Activated CD8-positive, alpha-beta T cell treated with anti-CD3 and anti-CD28 coated beads, Interleukin-2, amount 10 ng/mL, durations not matched to agents 7 days and 5 days (primary cell): ENCODE results near the gene TNRC6B. TPM values are rescaled to one million over a fixed set of nuclear protein-coding genes. Genes with fewer than 3 reads are reported as not detected.

ENCODE experiments used
- ATAC-seq: fragments of 150-1000 bp; cut with Tn5 transposase; one replicate; pipeline ENCODE4 v1.10.0; 2021; ENCODE audit warnings: moderate library complexity
- CTCF ChIA-PET: fragments of 350-600 bp; sonication (Branson Sonifier 250); formaldehyde crosslinking; loops from one replicate; lab custom pipeline; 2021; ENCODE audit warnings: antibody characterized with exemption; lab: Charles Lee
- POLR2A ChIA-PET: fragments of 350-600 bp; sonication (Branson Sonifier 250); formaldehyde crosslinking; loops from one replicate; lab custom pipeline; 2021; ENCODE audit warnings: antibody characterized with exemption; lab: Charles Lee
- DNase-seq: peaks from one replicate; pipeline ENCODE4 v3.0.0-alpha.2; 2020
- H3K27ac Mint-ChIP-seq: one replicate; pipeline ENCODE4 v1.8.0; 2021; ENCODE audit warnings: mild to moderate bottlenecking, mixed read lengths
- H3K27me3 Mint-ChIP-seq: one replicate; pipeline ENCODE4 v1.8.0; 2021; ENCODE audit warnings: low read depth, mixed read lengths
- H3K36me3 Mint-ChIP-seq: one replicate; pipeline ENCODE4 v1.8.0; 2021; ENCODE audit warnings: low read depth, mixed read lengths
- H3K4me1 Mint-ChIP-seq: one replicate; pipeline ENCODE4 v1.8.0; 2021; ENCODE audit warnings: low read depth, mixed read lengths
- H3K4me3 Mint-ChIP-seq: one replicate; pipeline ENCODE4 v1.8.0; 2021; ENCODE audit warnings: mild to moderate bottlenecking, mixed read lengths
- H3K9me3 Mint-ChIP-seq: one replicate; pipeline ENCODE4 v1.8.0; 2022; ENCODE audit warnings: mixed read lengths; ENCODE audit not compliant: insufficient read depth
- total RNA-seq, 2 experiments: library from RNA; stranded (reverse); gene quantifications; one replicate each; pipeline ENCODE4 v1.2.3, GENCODE V29; 2021

TNRC6B gene
- total RNA-seq, 2 experiments from 2014 or later: 62.9 to 63.3 TPM

DNA sequence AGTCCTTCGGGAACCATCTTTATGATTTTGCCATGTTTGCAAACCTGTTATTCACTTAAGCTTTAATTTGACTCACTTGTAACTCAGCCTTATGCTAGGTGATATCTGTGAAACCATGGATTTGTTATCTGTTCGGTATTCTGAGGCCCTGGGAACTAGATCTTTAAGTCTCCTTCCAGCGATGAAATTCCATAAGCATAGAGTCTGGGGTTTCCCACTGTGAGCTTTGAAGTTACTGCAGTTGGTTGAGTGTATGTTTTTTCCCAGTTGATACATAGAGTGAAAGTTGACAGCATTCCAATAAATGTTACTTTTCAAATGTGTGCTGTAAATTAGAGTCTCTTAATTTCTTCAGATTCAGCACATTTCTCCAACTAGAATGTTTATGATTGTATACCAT lies 66.9 kb downstream of the TNRC6B start:
- peaks cover 76% of the 10 kb centered on the region for H3K4me1 Mint-ChIP-seq
- H3K36me3 Mint-ChIP-seq: peaks cover 39% of the 10 kb centered on the region
- DNase-seq: no peak
- no peak overlapping the region for H3K4me3 Mint-ChIP-seq
- ATAC-seq: no peak
- no peak overlapping the region for H3K27ac Mint-ChIP-seq
- ChIA-PET POLR2A (interaction anchor here (1.1 kb wide), 1 partner anchor 201 kb away, joined by 4 read pairs; no protein-coding TSS in a partner anchor), CTCF (interaction anchor here (1.9 kb wide), 1 partner anchor 103 kb away, joined by 6 read pairs; no protein-coding TSS in a partner anchor)
- H3K9me3 Mint-ChIP-seq: no peaks in the 10 kb centered on the region
- no peaks in the 10 kb centered on the region for H3K27me3 Mint-ChIP-seq

DNA sequence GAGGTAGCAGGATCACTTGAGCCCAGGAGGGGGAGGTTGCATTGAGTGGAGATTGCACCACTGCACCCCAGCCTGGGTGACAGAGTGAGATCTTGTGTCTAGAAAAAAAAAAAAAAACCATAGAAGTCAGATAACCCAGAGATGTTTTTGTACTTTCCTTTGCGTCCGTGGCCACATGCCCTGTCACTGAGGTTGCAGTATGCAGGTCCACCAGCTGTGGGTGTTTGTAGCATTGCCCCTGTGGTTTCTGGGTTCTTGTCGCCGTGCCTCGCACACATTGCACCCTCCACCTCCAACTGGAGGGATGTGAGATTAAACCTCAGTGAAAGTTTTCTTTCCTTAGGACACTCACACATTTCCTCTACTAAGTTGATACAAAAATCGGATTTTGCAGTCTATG lies 70.3 kb downstream of the TNRC6B start:
- DNase-seq: peak; percentile 83
- H3K36me3 Mint-ChIP-seq: peaks cover 40% of the 10 kb centered on the region
- peaks cover 55% of the 10 kb centered on the region for H3K4me1 Mint-ChIP-seq
- ChIA-PET CTCF (interaction anchor here (0.9 to 2.5 kb wide), 4 partner anchors 10 to 101 kb away, joined by 3 to 12 read pairs (median 6); no protein-coding TSS in a partner anchor), POLR2A (interaction anchor here (0.6 kb wide), 1 partner anchor 929 kb away, joined by 6 read pairs; the partner anchor contains the start of gene RPL3)
- peak overlapping the region; percentile 34 for H3K4me3 Mint-ChIP-seq
- no peaks in the 10 kb centered on the region for H3K27me3 Mint-ChIP-seq
- H3K27ac Mint-ChIP-seq: peak overlapping the region; percentile 76
- ATAC-seq: peak; percentile 94
- H3K9me3 Mint-ChIP-seq: no peaks in the 10 kb centered on the region

DNA sequence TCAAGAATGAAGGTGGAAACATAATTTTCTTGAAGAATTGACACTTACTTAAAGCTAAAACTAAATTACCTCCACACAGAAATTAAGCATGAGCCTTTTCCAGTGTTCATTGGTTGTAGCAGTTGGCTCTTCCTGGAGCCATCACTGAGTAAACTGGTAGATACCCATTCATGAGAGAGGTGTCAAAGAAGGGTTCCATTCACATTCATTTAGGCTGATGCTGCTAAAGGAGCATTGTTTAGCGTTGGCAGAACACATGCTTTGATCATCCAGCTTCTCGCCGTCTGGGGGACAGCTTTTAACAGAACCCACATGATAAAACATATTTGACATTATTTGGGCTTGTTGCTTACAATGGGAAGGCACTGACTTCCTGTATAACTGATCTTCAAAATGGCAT lies 71.6 kb downstream of the TNRC6B start:
- H3K36me3 Mint-ChIP-seq: peaks cover 46% of the 10 kb centered on the region
- H3K27ac Mint-ChIP-seq: no peak overlapping the region
- CTCF ChIA-PET: interaction anchor here (0.9 to 2.5 kb wide), 4 partner anchors 9 to 333 kb away, joined by 4 to 12 read pairs (median 6); no protein-coding TSS in a partner anchor
- no peak for ATAC-seq
- peaks cover 50% of the 10 kb centered on the region for H3K4me1 Mint-ChIP-seq
- POLR2A ChIA-PET: interaction anchor here (1.7 kb wide), 1 partner anchor 141 kb away, joined by 3 read pairs; no protein-coding TSS in a partner anchor
- no peak for DNase-seq
- no peaks in the 10 kb centered on the region for H3K9me3 Mint-ChIP-seq
- H3K27me3 Mint-ChIP-seq: no peaks in the 10 kb centered on the region
- no peak overlapping the region for H3K4me3 Mint-ChIP-seq

DNA sequence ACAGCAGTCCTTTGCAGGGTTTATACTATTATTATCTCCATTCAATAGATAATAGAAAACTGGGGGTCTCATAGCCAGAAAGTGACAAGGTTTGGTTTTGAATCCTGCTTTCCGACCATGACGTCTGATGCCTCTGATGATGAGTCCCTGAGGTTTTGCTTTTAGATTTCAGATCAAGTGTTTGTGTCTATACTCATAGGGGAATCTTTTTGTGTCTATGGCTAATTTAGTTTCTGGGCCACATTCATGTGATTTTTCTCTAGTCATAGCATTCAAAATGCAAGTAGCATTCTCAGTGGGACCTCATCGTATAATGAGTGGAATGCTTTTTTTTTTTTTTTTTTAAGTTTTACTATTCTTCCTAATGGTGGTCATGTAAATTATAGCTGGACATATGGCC lies 72.9 kb downstream of the TNRC6B start:
- no peak overlapping the region for H3K27ac Mint-ChIP-seq
- peaks cover 43% of the 10 kb centered on the region for H3K4me1 Mint-ChIP-seq
- no peaks in the 10 kb centered on the region for H3K9me3 Mint-ChIP-seq
- DNase-seq (no peak), ATAC-seq (no peak)
- POLR2A ChIA-PET: no interaction called here
- H3K27me3 Mint-ChIP-seq: no peaks in the 10 kb centered on the region
- CTCF ChIA-PET: no interaction called here
- peaks cover 42% of the 10 kb centered on the region for H3K36me3 Mint-ChIP-seq
- H3K4me3 Mint-ChIP-seq: no peak overlapping the region

DNA sequence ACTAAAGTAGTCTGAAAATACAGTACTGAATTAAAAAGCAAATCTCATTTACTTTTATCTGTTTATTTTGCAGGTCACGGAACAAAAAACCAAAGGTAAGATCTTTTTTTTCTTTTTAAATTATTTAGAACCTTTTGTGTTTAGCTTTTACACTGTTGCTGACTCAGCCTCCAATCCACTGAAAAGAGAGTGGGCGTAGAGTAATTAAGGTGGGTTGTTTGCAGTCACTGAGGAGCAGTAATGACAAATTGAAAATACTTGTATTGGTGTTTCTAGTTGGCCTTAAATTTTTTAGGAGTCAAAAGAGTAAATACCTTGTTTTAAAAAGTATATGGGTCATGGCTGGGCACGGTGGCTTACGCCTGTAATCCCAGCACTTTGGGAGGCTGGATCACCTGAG lies 73.4 kb downstream of the TNRC6B start:
- Mint-ChIP-seq H3K4me3 (no peak overlapping the region), H3K36me3 (peaks cover 38% of the 10 kb centered on the region), H3K9me3 (no peaks in the 10 kb centered on the region), H3K27ac (no peak overlapping the region), H3K4me1 (peaks cover 43% of the 10 kb centered on the region), H3K27me3 (no peaks in the 10 kb centered on the region)
- CTCF ChIA-PET: interaction anchor here (1.3 kb wide), 1 partner anchor 96 kb away, joined by 3 read pairs; no protein-coding TSS in a partner anchor
- DNase-seq (no peak), ATAC-seq (no peak)
- POLR2A ChIA-PET: no interaction called here

DNA sequence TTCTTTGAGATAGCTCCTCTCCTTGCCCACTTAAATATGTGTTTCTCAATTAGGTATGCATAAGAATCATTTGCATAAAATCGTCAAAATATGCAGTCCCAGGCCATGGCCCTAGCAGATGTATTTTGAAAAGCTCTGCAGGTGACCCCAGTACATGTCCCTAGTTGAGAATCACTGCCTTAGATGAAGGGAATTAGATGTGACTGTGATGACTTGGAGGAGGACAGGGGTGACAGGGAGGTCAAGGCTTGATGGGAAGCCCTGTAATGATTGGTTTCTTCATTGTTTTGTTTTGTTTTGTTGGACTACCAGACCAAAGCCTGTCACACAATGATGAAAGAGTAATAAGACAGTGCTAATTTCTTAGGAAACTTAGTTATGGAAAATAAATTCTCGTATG lies 74.4 kb downstream of the TNRC6B start:
- ChIA-PET POLR2A (no interaction called here), CTCF (interaction anchor here (0.7 to 1.6 kb wide), 3 partner anchors 14 to 95 kb away, joined by 3 read pairs; no protein-coding TSS in a partner anchor)
- no peaks in the 10 kb centered on the region for H3K9me3 Mint-ChIP-seq
- no peak for ATAC-seq
- H3K27ac Mint-ChIP-seq: no peak overlapping the region
- DNase-seq: no peak
- no peaks in the 10 kb centered on the region for H3K27me3 Mint-ChIP-seq
- peaks cover 36% of the 10 kb centered on the region for H3K36me3 Mint-ChIP-seq
- no peak overlapping the region for H3K4me3 Mint-ChIP-seq
- H3K4me1 Mint-ChIP-seq: peaks cover 44% of the 10 kb centered on the region

DNA sequence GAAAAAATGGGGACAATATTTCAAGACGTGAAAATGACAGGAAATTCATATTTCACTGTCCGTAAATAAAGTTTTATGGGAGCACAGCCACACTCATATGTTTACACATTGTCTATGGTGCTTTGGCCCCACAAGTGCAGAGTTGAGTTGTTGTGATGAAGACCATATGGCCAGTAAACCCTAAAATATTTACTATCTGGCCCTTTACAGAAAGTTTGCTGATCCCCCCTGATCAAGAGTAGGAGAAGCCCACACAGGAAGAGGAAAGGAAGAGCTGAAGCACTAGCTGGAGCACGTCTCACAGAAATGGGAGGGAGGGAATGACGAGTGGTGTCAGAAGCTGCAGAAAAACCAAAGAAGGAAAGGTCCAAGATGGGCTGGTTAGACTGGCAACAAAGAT lies 78.8 kb downstream of the TNRC6B start:
- DNase-seq (no peak), ATAC-seq (no peak)
- ChIA-PET CTCF (no interaction called here), POLR2A (interaction anchor here (1.6 kb wide), 1 partner anchor 213 kb away, joined by 3 read pairs; no protein-coding TSS in a partner anchor)
- no peak overlapping the region for H3K4me3 Mint-ChIP-seq
- peaks cover 33% of the 10 kb centered on the region for H3K4me1 Mint-ChIP-seq
- peaks cover 43% of the 10 kb centered on the region for H3K36me3 Mint-ChIP-seq
- H3K27me3 Mint-ChIP-seq: no peaks in the 10 kb centered on the region
- no peaks in the 10 kb centered on the region for H3K9me3 Mint-ChIP-seq
- H3K27ac Mint-ChIP-seq: no peak overlapping the region

DNA sequence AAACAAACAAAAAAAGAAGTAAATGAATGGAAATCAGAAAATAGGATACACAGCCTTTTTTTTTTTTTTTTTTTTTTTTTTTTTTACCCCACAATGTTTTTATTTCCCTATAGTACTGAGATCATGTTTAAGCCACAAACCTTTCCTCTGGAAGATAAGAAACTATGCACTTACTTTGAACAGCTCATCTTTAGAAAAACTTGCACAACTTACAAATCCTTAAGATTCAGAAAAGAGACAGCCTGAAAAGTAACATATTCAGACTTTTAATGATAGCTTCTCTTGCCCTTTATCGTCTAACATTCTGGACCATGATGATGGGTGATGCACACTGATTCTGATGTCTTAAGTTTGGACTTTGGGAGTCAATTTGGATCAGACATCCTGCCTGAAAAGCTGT lies 80.3 kb downstream of the TNRC6B start:
- H3K4me3 Mint-ChIP-seq: no peak overlapping the region
- H3K36me3 Mint-ChIP-seq: peaks cover 44% of the 10 kb centered on the region
- peaks cover 33% of the 10 kb centered on the region for H3K4me1 Mint-ChIP-seq
- H3K27ac Mint-ChIP-seq: peak overlapping the region; percentile 3
- H3K27me3 Mint-ChIP-seq: no peaks in the 10 kb centered on the region
- POLR2A ChIA-PET: interaction anchor here (0.9 to 1.1 kb wide), 3 partner anchors 11 to 50 kb away, joined by 3 read pairs; no protein-coding TSS in a partner anchor
- DNase-seq (no peak), ATAC-seq (no peak)
- CTCF ChIA-PET: interaction anchor here (0.8 to 1.2 kb wide), 3 partner anchors 9 to 90 kb away, joined by 3 to 7 read pairs (median 4); no protein-coding TSS in a partner anchor
- no peaks in the 10 kb centered on the region for H3K9me3 Mint-ChIP-seq

DNA sequence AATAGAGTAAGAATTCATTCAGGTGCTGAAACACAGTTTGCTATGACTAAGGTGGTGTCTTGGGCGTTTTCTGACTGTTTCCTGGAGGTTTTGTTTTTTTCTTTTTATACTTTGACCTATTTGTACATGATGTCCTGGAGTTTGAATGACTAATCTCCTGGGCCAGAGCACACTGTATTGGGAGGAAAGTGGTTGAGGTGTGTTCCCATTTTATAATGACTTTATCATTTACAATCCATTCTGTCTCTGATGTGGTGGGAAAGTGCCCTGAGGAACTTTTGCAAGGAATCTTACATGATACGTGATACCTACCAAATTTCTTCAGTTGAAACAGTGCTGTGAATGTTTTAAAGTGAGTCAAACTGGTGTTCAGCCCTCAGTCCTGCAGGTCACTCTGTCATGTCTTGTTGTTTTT lies 80.8 kb downstream of the TNRC6B start:
- Mint-ChIP-seq H3K36me3 (peaks cover 44% of the 10 kb centered on the region), H3K9me3 (no peaks in the 10 kb centered on the region), H3K27ac (peak overlapping the region; percentile 3), H3K4me3 (no peak overlapping the region), H3K4me1 (peaks cover 38% of the 10 kb centered on the region), H3K27me3 (no peaks in the 10 kb centered on the region)
- DNase-seq (no peak), ATAC-seq (no peak)
- ChIA-PET POLR2A (interaction anchor here (0.9 to 1.0 kb wide), 2 partner anchors 10 to 50 kb away, joined by 3 read pairs; no protein-coding TSS in a partner anchor), CTCF (interaction anchor here (1.1 to 1.2 kb wide), 2 partner anchors 9 to 70 kb away, joined by 4 to 7 read pairs; no protein-coding TSS in a partner anchor)

DNA sequence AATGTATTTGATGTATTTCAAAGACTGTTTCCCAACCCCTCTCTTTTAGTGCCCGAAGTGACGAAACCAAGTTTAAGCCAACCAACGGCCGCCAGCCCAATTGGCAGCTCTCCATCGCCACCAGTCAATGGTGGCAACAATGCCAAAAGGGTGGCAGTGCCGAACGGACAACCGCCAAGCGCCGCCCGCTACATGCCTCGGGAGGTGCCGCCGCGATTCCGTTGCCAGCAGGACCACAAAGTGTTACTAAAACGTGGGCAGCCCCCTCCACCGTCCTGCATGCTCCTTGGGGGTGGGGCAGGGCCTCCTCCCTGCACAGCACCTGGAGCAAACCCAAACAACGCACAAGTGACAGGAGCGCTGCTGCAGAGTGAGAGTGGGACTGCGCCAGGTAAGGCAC lies 84.1 kb downstream of the TNRC6B start:
- ATAC-seq: no peak
- peaks cover 58% of the 10 kb centered on the region for H3K4me1 Mint-ChIP-seq
- H3K36me3 Mint-ChIP-seq: peaks cover 65% of the 10 kb centered on the region
- no peak for DNase-seq
- no peaks in the 10 kb centered on the region for H3K27me3 Mint-ChIP-seq
- no peak overlapping the region for H3K27ac Mint-ChIP-seq
- ChIA-PET POLR2A (no interaction called here), CTCF (no interaction called here)
- H3K4me3 Mint-ChIP-seq: no peak overlapping the region
- no peaks in the 10 kb centered on the region for H3K9me3 Mint-ChIP-seq

DNA sequence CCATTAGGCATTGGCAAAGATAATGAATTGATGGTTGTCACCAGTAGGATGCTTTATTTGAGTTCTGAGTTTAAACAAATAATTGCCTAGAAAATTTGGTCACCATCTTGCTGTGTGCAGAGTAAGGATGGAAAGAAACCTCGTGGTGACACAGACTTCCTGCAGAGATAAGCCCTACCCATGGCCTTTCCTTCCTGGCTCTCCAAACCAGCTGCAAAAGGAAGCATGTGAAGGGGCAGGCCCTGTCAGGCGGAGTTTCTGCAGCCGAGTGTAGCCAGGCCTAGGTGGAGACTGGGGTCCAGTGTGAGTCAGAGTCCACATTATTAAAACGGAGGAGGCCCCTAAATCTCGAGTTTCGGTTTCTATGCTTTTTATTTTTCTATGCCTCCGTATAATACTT lies 85.5 kb downstream of the TNRC6B start:
- Mint-ChIP-seq H3K27me3 (no peaks in the 10 kb centered on the region), H3K27ac (peak overlapping the region; percentile 78), H3K36me3 (peaks cover 69% of the 10 kb centered on the region), H3K4me1 (peaks cover 49% of the 10 kb centered on the region), H3K4me3 (no peak overlapping the region), H3K9me3 (no peaks in the 10 kb centered on the region)
- peak; percentile 66 for ATAC-seq
- ChIA-PET CTCF (interaction anchor here (1.5 kb wide), 1 partner anchor 85 kb away, joined by 3 read pairs; no protein-coding TSS in a partner anchor), POLR2A (no interaction called here)
- no peak for DNase-seq

DNA sequence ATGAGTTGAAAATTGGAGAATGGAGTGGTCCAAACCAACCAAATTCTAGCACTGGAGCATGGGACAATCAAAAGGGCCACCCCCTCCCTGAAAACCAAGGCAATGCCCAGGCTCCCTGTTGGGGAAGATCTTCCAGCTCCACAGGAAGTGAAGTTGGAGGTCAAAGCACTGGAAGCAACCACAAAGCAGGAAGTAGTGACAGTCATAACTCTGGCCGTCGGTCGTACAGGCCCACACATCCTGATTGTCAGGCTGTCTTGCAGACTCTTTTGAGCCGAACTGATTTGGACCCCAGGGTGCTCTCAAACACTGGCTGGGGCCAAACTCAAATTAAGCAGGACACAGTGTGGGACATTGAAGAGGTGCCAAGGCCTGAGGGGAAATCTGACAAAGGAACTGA lies 88.1 kb downstream of the TNRC6B start:
- no peak overlapping the region for H3K4me3 Mint-ChIP-seq
- H3K27me3 Mint-ChIP-seq: no peaks in the 10 kb centered on the region
- H3K4me1 Mint-ChIP-seq: peaks cover 44% of the 10 kb centered on the region
- peak overlapping the region; percentile 64 for H3K27ac Mint-ChIP-seq
- CTCF ChIA-PET: no interaction called here
- no peaks in the 10 kb centered on the region for H3K9me3 Mint-ChIP-seq
- peaks cover 65% of the 10 kb centered on the region for H3K36me3 Mint-ChIP-seq
- POLR2A ChIA-PET: no interaction called here
- ATAC-seq: peak; percentile 49
- DNase-seq: peak; percentile 37
